GM18519 (cell line): Measurements from ENCODE around the gene PIAS1.

Experiments
- ATAC-seq: cut with Tn5 transposase; IDR thresholded peaks from one replicate; pipeline ENCODE4 v1.9.1; 2021; ENCODE audit warnings: mild to moderate bottlenecking, moderate library complexity; ENCODE audit not compliant: unreplicated experiment, low FRiP score

PIAS1 gene

GRCh38 chr15:68173119-68173518, 119.0 kb downstream of the PIAS1 start:
- ATAC-seq, result no peak

GRCh38 chr15:68175526-68175925, 121.4 kb downstream of the PIAS1 start:
- ATAC-seq, result no peak

GRCh38 chr15:68176601-68177000, 122.5 kb downstream of the PIAS1 start:
- no peak for ATAC-seq

- ATAC-seq, result no peak
Measured at GRCh38 chr15:68177742-68178141, 123.6 kb downstream of the PIAS1 start.

- ATAC-seq, result no peak
Measured at GRCh38 chr15:68183616-68184315, 129.7 kb downstream of the PIAS1 start.

- ATAC-seq, result no peak
Measured at GRCh38 chr15:68184616-68185480, 130.7 kb downstream of the PIAS1 start.

- ATAC-seq, result no peak
Measured at GRCh38 chr15:68186671-68187397, 132.7 kb downstream of the PIAS1 start.

- ATAC-seq, result no peak
Measured at GRCh38 chr15:68187559-68187958, 133.4 kb downstream of the PIAS1 start.

GRCh38 chr15:68188647-68189046, 134.5 kb downstream of the PIAS1 start:
- ATAC-seq, result no peak

- ATAC-seq, result no peak
Measured at GRCh38 chr15:68190048-68190447, 135.9 kb downstream of the PIAS1 start.

- ATAC-seq, result no peak
Measured at GRCh38 chr15:68191555-68191954, 137.4 kb downstream of the PIAS1 start.

- no peak for ATAC-seq
Measured at GRCh38 chr15:68192117-68192516, 138.0 kb downstream of the PIAS1 start.

GRCh38 chr15:68192804-68193486, 138.8 kb downstream of the PIAS1 start:
- no peak for ATAC-seq

GRCh38 chr15:68195336-68196112, 141.4 kb downstream of the PIAS1 start:
- no peak for ATAC-seq

GRCh38 chr15:68196445-68197169, 142.5 kb downstream of the PIAS1 start:
- ATAC-seq, result no peak

- no peak for ATAC-seq
Measured at GRCh38 chr15:68197170-68197492, 143.0 kb downstream of the PIAS1 start.

- ATAC-seq, result no peak
Measured at GRCh38 chr15:68197661-68198437, 143.7 kb downstream of the PIAS1 start.

GRCh38 chr15:68199340-68199739, 145.2 kb downstream of the PIAS1 start:
- ATAC-seq, result no peak
